H1 (cell line): Measurements from ENCODE around the gene STAC2.
"Not testable (repeated sequence)": the region's sequence is repeated elsewhere in the genome, so short reads cannot be mapped to it uniquely, and the experiment has no call there.

Experiments
- CTCF ChIP-seq, 3 experiments: IDR thresholded peaks; 1 replicate in 2 of 3; 2 replicates in 1 of 3; pipeline versions ENCODE4 v1.5.1 to v1.6.1; 2011; ENCODE audit warnings: low read length in 3 of 3, mild to moderate bottlenecking in 3 of 3, inconsistent platforms in 2 of 3, low read depth in 1 of 3, moderate library complexity in 1 of 3; ENCODE audit not compliant: insufficient read depth in 1 of 3; ENCODE audit errors: control extremely low read depth in 1 of 3
- HDAC6 ChIP-seq: IDR thresholded peaks from one replicate; pipeline ENCODE4 v1.7.1; 2012; ENCODE audit warnings: low read depth, mild to moderate bottlenecking, inconsistent platforms, low read length, moderate library complexity
- POLR2A ChIP-seq, 2 experiments: IDR thresholded peaks; 1 replicate in 1 of 2; 2 replicates in 1 of 2; pipeline ENCODE4 v1.6.1; 2011; ENCODE audit warnings: low read depth in 2 of 2, low read length in 2 of 2, mild to moderate bottlenecking in 2 of 2; ENCODE audit errors: control extremely low read depth in 1 of 2
- RAD21 ChIP-seq, 2 experiments: IDR thresholded peaks in 1 of 2; conservative IDR thresholded peaks in 1 of 2; 2 replicates each; pipeline ENCODE4 v1.6.1; 2011; ENCODE audit warnings: low read depth in 2 of 2, low read length in 2 of 2, improper control_type of control experiment in 1 of 2, inconsistent platforms in 1 of 2, mild to moderate bottlenecking in 1 of 2, moderate library complexity in 1 of 2
- SAP30 ChIP-seq: fragments of 300-600 bp; sonication (generic); IDR thresholded peaks from 2 replicates; pipeline ENCODE4 v1.7.1; 2012; ENCODE audit warnings: low read length, moderate library complexity, mild to moderate bottlenecking, inconsistent platforms; ENCODE audit not compliant: insufficient read depth, insufficient replicate concordance
- SP2 ChIP-seq: IDR thresholded peaks from 2 replicates; pipeline ENCODE4 v1.6.1; 2012; ENCODE audit warnings: mild to moderate bottlenecking, low read length, inconsistent platforms
- TCF12 ChIP-seq: IDR thresholded peaks from 2 replicates; pipeline ENCODE4 v1.6.1; 2011; ENCODE audit warnings: low read depth, mild to moderate bottlenecking, low read length

GRCh38 chr17:39168503-39168902 lies 57.2 kb downstream of the STAC2 start:
- not testable (repeated sequence) for TF ChIP-seq SAP30; CTCF (IDR thresholded peaks at IDR 0.05; ENCODE audit: control extremely low read depth in 1 of 3, insufficient read depth in 1 of 3, low read depth in 1 of 3, low read length in 3 of 3); SP2; HDAC6; POLR2A (IDR thresholded peaks at IDR 0.05; ENCODE audit: control extremely low read depth in 1 of 2, low read depth in 2 of 2, low read length in 2 of 2); TCF12; RAD21 (IDR thresholded peaks at IDR 0.05 in 1 of 2, conservative IDR thresholded peaks at IDR 0.05 in 1 of 2; ENCODE audit: low read depth in 2 of 2, low read length in 2 of 2)
